ENCODE data around the gene DHX29.
A peak's percentile ranks its signal among the peaks of the same experiment; 100 is the strongest.

Gene DHX29

GRCh38 chr5:55345327-55345726, 37.8 kb upstream of the DHX29 start:
- Histone ChIP-seq H3K36me3 (ENCODE audit: control insufficient read depth, insufficient read depth, low read length) (no peaks in the 10 kb centered on the region), H3K79me2 (no peaks in the 10 kb centered on the region), H3K9ac (no peak overlapping the region), H3K4me1 (no peaks in the 10 kb centered on the region), H3K4me3 (ENCODE audit: low read depth, low read length) (no peak overlapping the region), H3K27me3 (ENCODE audit: control insufficient read depth, insufficient read depth, low read length) (no peaks in the 10 kb centered on the region), H3K27ac (no peak overlapping the region), H2AFZ (no peak overlapping the region), H3K9me3 (ENCODE audit: control insufficient read depth, low read length) (no peaks in the 10 kb centered on the region), H3K4me2 (ENCODE audit: low read length) (no peak overlapping the region)
- TF ChIP-seq, protein P1, sequence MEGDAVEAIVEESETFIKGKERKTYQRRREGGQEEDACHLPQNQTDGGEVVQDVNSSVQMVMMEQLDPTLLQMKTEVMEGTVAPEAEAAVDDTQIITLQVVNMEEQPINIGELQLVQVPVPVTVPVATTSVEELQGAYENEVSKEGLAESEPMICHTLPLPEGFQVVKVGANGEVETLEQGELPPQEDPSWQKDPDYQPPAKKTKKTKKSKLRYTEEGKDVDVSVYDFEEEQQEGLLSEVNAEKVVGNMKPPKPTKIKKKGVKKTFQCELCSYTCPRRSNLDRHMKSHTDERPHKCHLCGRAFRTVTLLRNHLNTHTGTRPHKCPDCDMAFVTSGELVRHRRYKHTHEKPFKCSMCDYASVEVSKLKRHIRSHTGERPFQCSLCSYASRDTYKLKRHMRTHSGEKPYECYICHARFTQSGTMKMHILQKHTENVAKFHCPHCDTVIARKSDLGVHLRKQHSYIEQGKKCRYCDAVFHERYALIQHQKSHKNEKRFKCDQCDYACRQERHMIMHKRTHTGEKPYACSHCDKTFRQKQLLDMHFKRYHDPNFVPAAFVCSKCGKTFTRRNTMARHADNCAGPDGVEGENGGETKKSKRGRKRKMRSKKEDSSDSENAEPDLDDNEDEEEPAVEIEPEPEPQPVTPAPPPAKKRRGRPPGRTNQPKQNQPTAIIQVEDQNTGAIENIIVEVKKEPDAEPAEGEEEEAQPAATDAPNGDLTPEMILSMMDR (IDR thresholded peaks at IDR 0.05): no peak

DNA sequence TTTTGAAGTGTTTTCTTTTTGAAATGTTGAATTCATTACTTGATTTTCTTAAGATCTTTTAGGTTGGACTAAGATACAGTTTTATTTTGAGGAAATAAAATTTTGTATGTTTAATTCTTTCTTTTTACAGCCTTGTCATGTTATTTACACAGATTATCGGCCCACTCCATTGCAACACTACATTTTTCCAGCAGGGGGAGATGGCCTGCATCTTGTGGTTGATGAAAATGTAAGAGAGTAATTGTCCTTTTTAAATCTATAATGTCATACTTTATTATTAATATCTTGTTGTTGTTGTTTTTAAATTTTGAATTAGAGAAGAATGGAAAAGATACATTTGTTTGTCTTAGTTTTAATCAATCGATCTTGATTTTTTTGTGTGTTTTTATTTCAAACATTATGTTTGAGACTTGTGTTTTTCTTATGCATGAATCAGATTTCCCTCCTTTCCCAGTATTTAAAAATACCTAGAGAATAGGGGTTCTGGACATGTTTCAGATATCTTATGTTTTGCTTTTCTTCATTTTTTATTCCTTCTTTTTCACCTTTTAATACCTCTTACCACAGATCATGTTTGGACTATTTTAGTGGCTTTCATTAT, 37.0 kb upstream of the DHX29 start:
- no peaks in the 10 kb centered on the region for H3K36me3 ChIP-seq (ENCODE audit: control insufficient read depth, insufficient read depth, low read length)

DNA sequence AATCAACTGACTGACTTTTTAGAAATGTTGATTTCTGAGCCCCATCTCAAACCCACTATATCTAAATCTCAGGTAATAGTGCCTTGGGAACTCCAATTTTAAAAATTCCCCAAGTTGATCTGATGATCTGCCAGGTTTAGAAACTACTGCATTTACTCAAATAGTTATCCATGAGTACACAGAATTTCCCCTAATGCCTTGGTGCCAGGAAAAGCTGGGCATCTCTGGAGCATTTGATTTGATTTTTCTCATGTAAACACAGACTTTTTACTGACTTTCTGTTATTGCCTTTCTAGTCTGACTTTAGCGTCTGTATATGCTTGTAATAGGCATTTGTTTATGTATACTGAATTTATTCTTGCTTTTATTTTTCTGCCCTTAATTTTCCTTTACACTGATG, 36.1 kb upstream of the DHX29 start:
- Histone ChIP-seq H3K27me3 (ENCODE audit: control insufficient read depth, insufficient read depth, low read length) (no peaks in the 10 kb centered on the region), H3K79me2 (peaks cover 3% of the 10 kb centered on the region), H3K36me3 (ENCODE audit: control insufficient read depth, insufficient read depth, low read length) (no peaks in the 10 kb centered on the region), H2AFZ (no peak overlapping the region), H3K27ac (no peak overlapping the region), H3K4me1 (no peaks in the 10 kb centered on the region), H3K4me3 (ENCODE audit: low read depth, low read length) (no peak overlapping the region), H3K9ac (no peak overlapping the region), H3K4me2 (ENCODE audit: low read length) (no peak overlapping the region), H3K9me3 (ENCODE audit: control insufficient read depth, low read length) (no peaks in the 10 kb centered on the region)
- TF ChIP-seq, protein P1 (IDR thresholded peaks at IDR 0.05): no peak

More for the DNA sequence above, 37.0 kb upstream of the DHX29 start:
- Histone ChIP-seq H3K27ac (no peak overlapping the region), H3K79me2 (no peaks in the 10 kb centered on the region), H3K9ac (no peak overlapping the region), H2AFZ (no peak overlapping the region), H3K4me1 (no peaks in the 10 kb centered on the region), H3K27me3 (ENCODE audit: control insufficient read depth, insufficient read depth, low read length) (no peaks in the 10 kb centered on the region), H3K9me3 (ENCODE audit: control insufficient read depth, low read length) (no peaks in the 10 kb centered on the region), H3K4me3 (ENCODE audit: low read depth, low read length) (no peak overlapping the region), H3K4me2 (ENCODE audit: low read length) (no peak overlapping the region)
- TF ChIP-seq, protein P1 (IDR thresholded peaks at IDR 0.05): peak; percentile 79

DNA sequence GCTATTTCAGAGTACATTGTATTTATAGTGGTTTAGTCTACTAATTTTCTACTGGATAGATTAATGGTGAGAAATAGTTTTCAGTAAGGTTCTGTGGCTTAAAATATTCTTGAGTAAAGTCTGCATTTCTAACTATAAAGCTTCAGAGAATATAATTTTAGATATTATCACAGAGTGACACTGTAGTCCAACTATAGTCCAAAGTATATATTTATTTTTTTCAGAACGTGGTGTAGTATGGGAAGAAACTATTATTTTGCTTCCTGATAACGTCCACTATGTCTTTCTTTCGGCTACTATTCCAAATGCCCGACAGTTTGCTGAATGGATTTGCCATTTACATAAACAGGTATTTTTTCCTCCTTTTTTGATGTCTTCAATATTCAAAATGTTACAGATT, 35.6 kb upstream of the DHX29 start:
- Histone ChIP-seq H3K4me1 (no peaks in the 10 kb centered on the region), H2AFZ (no peak overlapping the region), H3K79me2 (peaks cover 3% of the 10 kb centered on the region), H3K27ac (no peak overlapping the region), H3K36me3 (ENCODE audit: control insufficient read depth, insufficient read depth, low read length) (no peaks in the 10 kb centered on the region), H3K9me3 (ENCODE audit: control insufficient read depth, low read length) (no peaks in the 10 kb centered on the region), H3K9ac (no peak overlapping the region), H3K27me3 (ENCODE audit: control insufficient read depth, insufficient read depth, low read length) (no peaks in the 10 kb centered on the region), H3K4me2 (ENCODE audit: low read length) (no peak overlapping the region), H3K4me3 (ENCODE audit: low read depth, low read length) (no peak overlapping the region)
- TF ChIP-seq, protein P1 (IDR thresholded peaks at IDR 0.05): no peak

- Histone ChIP-seq H3K79me2 (peaks cover 4% of the 10 kb centered on the region), H3K9ac (no peak overlapping the region), H3K4me1 (no peaks in the 10 kb centered on the region), H3K9me3 (ENCODE audit: control insufficient read depth, low read length) (no peaks in the 10 kb centered on the region), H3K4me2 (ENCODE audit: low read length) (no peak overlapping the region), H3K27ac (no peak overlapping the region), H2AFZ (no peak overlapping the region), H3K27me3 (ENCODE audit: control insufficient read depth, insufficient read depth, low read length) (no peaks in the 10 kb centered on the region), H3K36me3 (ENCODE audit: control insufficient read depth, insufficient read depth, low read length) (no peaks in the 10 kb centered on the region), H3K4me3 (ENCODE audit: low read depth, low read length) (no peak overlapping the region)
- TF ChIP-seq, protein P1 (IDR thresholded peaks at IDR 0.05): no peak
Measured at GRCh38 chr5:55338810-55339243, 31.3 kb upstream of the DHX29 start.

Measured in parathyroid adenoma (tissue), 2 donors.